Activated CD8-positive, alpha-beta memory T cell treated with anti-CD3 and anti-CD28 coated beads for 1 hour (primary cell): ENCODE measurements around the gene CSNK2A1.

Experiments
- DNase-seq, 2 donors: peaks; one replicate each; pipeline ENCODE4 v3.0.0-alpha.2; 2020; ENCODE audit warnings: low read depth in 1 of 2; ENCODE audit errors: extremely low read depth in 1 of 2

The CSNK2A1 gene

DNA sequence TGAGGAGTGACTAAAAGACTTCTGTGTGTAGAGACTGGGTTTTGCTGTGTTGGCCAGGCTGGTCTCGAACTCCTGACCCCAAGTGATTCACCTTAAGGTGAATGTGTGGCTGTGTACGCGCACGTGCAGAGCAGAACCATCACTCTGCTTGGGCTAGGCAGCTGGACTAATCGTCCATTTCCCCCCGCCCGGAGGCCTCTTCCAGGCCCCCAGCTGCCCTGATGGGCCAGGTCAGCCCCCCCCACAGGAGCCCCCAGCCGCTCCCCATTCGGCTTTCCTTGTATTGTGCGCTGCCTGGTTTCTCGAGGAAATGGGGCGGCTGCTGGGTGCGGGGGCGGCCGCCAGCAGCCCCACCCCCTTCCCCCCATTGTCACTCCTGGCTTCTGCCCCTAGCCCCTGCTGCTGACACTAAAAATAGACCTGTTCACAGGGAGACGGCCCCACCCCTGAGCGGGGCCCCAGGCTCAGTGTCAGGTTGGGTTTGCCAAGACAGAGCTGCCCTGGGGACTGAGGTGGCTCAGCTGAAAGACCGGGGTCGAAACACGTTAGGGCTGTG is 24.6 kb upstream of the CSNK2A1 start:
- no peak for DNase-seq

- no peak for DNase-seq
Measured at GRCh38 chr20:564192-564591, 20.6 kb upstream of the CSNK2A1 start.

DNA sequence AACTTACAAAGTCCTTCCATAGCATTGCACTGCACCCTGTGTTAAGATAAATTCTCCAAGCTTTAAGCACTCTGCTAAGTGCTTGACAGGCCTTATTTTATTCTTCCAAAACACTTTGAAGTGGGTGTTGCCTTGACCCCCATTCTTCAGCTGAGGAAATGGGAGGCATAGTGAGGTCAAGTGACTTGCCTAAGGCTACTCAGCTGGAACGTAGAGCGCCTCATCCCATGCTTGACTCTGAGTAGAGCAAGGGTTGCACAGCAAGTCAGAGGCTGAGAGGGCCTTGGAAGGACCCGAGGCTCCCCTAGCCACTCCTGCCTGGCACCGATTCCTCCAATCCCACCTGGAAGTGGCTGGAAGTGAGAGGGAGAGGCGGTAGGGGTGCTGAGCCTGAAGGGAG is 19.6 kb upstream of the CSNK2A1 start:
- DNase-seq = no peak

DNA sequence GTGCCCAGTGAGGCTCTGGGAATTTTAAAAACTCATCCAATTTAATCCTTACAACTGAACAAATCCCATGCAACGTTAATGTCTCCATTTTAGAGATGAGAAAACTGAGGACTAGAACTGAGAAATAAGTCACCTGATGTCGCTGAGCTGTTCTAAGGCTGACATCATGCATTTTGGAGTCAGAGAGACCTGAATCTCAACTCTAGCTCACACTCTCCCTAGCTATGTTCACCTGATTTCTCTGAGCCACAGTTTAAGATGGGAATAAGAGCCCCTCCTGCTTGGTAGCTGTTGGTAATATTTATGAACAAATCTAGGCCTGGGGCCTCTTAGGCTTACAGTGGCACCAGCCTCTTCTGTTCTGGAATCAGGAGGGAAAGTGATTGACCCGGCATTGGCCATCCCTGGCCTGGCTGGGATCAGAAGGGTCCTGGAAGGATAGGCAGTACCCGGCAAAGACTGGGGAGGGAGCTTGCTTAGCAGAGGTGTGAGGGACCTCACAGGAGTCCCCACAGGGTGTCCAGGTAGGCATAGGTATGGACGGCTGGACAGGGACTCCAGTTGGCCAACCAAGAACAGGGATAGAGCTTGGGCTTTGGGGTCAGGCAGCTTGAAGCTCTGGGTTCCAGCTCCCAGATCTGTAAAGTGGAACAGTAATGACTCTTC is 18.8 kb upstream of the CSNK2A1 start:
- no peak for DNase-seq

DNA sequence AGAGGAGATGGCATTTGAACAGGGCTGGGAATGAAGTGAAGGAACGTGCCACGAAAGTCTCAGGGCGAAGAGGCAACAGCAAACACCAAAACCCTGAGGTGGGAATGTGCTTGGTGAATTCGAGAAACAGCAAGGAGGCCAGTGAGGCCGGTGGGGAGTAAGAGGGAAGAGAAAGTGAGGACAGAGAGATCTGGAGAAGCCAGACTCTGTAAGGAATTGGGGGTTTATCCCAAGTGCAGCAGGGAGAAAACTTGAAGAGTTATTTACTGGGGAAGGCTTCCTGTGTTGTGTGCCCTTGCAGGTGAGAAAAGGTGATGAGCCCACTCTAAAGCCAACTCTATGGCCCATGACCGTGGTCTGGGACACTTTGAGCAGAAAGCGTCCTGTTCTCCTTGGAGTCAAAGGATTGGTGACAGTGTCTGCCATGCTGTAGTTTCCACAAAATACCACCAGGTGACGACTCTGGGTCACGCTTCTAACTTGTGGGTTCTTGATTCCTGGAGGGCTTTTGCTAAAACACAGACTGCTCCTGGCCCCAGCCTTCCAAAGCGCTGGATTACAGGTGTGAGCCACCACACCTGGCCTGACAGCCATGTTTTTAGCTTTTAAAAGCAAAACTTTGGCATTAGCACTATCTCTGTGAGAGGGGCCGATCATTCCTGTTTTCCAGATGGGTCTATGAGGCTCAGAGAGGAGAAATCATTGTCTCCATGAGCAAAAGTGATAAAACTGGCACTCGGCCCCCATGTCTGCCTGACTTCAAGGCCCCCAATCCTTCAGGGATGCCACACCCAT is 18.0 kb upstream of the CSNK2A1 start:
- no peak for DNase-seq

GRCh38 chr20:560680-561079 is 17.1 kb upstream of the CSNK2A1 start:
- DNase-seq = no peak

DNA sequence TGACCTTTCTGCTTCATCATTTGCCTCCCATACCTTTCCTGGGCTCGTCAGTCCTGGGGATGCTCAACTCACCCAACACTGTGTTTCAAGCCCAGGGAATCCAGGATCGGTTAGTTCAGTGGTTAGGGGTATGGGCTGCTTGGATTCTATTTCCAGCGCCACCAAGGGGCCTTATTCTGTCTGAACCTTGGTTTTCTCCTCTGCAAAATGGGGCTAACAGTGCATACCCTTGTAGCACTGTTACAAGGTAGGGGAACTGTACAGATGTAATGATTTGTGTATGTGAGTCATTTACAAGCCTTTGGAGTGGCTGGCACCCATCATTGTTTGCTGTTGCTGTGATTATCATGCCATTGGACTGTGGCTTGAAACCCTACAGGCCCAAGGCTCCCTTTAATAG is 14.5 kb upstream of the CSNK2A1 start:
- no peak for DNase-seq

- DNase-seq = no peak
Measured at GRCh38 chr20:556984-557383, 13.4 kb upstream of the CSNK2A1 start.

- DNase-seq = no peak
Measured at GRCh38 chr20:555976-556385, 12.4 kb upstream of the CSNK2A1 start.

DNA sequence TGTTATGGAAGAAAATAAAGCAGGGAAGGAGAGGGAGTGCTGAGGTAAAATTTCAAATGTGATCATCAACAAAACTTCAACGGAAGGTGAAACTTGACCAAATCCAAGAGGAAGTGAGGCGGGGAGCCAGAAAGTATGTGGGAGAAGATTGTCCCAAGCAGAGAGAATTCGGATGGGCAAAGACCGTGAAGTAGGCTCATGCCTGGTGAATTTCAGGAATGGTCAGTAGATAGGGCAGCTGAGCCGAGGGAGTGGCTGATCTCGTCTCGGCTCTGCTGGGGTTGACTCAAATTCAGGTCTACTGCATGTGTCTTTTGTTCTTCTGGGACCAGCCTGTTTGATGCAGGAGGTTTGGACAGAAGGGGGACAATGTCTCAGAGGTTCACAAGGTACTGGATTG is 7.0 kb upstream of the CSNK2A1 start:
- DNase-seq = no peak

GRCh38 chr20:549722-550496 is 6.3 kb upstream of the CSNK2A1 start:
- no peak for DNase-seq

DNA sequence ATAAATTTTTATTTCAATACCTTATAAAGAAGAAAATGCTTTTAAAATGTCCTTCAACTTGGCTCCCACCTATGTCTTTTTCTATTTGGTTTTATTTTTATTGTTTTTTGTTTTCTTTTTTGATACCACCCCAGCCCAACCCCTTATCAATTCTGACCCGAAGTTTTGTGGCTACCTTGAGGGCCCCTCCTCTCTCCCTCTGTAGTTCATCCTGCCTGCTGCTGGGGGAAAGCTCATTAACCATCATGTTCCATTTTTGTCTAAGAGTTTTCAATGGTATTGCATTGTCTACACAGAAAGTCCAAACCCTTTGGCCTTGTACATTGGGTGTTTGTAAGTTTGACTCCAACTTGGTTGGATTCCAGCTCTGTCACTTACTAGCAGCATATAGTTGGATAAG is 5.3 kb upstream of the CSNK2A1 start:
- no peak for DNase-seq

GRCh38 chr20:547394-547793 is 3.8 kb upstream of the CSNK2A1 start:
- no peak for DNase-seq

DNA sequence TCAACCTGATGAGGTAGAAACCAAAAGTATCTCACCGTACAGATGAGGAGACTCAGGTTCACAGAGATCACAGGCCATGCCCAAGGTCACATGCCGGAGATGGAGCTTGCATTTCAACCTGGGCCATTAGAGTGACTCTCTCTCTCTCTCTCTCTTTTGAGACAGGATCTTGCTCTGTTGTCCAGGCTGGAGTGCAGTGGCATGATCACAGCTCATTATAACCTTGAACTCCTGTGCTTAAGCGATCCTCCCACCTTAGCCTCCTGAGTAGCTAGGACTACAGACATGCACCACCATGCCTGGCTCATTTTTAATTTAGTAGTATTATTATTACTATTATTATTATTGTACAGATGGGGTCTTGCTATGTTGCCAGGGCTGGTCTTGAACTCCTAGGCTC is 2.8 kb upstream of the CSNK2A1 start:
- no peak for DNase-seq

DNA sequence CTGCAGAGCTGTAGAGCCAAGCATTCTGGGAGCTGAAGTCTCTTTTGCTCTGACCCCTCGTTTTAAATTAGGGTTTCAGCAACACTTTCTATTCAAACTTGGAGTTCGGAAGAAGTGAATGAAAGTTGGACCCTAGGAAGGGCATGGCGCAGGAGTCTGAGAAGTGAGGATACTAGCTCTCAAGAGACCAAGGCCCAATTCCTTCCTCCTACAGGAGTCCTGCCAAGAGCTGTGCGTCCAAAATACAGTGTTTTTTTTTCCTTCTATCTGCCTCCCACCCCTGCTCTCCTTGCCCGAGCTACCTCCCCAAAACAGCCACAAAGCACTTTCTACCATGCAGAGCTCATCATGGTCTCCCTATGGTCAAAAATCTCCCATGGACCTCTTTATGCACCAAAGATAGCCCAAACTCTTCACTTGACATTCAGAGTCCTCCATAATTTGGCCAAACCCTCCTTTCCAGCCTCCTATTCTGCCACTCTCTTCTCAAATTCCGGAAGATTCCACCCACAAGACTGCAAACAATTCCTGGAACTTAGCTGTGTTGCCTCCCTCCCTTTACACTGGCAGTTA is 649 bp upstream of the CSNK2A1 start:
- no peak for DNase-seq

DNA sequence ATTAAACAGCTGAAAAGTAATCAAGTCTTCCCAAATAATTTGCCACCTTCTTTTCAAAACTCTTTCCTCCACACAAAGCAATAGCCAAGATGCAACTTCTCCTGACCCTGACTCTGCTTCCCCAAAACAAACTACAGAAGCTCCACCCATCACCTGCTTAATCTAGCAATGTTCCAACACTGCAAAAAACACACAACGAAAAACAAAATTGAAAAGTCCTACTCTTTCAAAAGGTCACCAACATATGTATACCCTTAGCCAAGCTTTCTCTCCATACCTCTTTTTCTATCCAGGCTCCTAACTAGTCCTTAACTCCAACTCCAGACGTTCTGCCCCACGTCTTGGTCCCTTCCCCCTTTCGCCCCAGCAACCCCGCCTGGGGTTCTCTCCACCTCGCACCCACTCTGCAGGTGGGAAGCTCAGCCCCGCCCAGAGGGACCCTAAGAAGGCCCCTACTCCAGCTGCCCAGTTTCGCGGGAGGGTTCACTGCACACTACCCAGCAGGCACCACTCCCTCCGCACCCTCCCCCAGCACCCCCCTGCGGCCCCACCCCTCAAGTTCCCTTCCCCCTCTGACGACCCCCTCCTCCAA is 717 bp downstream of the CSNK2A1 start:
- peak in 1 of 2 donors; percentile 9 for DNase-seq

DNA sequence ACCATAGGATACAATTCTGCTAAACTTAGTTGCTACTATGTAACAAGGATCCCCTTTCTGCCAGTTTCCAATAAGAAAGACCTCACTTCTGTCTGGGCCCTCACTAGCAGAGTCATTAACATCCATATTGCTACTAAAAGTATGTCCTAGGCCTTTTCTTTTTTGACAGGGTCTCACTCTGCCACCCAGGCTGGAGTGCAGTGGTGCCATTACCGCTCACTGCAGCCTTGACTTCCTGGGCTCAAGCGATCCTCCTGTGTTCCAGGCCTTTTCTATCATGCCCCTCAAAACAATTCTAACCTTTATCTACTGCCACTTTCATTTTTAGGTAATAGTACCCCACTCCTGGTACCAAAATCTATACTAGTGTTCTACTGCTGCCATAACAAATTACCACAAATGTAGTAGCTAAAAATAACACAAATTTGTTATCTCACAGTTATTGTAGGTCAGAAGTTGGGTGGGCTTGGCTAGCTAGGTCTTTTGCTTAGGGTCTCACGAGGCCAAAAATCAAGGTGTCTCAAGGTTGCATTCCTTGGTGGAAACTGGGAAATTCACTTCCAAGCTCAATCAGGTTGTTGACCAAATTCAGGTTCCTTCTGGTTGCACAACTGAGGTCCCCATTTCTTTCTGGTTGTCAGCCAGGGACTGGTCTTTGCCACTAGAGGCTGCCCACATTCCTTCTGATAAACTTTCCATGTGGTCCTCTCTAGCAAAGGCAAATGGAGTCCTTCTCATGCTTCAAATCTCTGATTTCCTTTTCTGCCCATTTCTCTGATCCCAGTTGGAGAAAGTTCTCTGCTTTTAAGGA is 3.0 kb downstream of the CSNK2A1 start:
- DNase-seq = no peak

- no peak for DNase-seq
Measured at GRCh38 chr20:539848-540247, 3.7 kb downstream of the CSNK2A1 start.

DNA sequence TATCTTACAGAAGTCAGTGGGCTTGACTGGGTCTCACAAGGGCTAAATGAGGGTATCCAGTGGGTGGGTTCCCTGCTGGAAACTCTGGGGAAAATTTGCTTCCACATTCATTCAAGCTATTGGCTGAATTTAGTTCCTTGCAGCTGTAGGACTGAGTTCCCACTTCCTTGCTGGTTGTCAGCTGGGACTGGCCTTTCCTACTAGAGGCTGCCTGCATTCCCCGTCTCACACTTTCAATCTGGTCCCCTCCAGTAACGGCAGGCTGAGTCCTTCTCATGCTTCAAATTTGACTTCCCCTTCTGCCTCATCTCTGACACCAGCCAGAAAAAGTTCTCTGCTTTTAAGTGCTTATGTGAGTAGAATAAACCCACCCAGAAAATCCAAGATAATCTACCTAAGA is 4.4 kb downstream of the CSNK2A1 start:
- no peak for DNase-seq

DNA sequence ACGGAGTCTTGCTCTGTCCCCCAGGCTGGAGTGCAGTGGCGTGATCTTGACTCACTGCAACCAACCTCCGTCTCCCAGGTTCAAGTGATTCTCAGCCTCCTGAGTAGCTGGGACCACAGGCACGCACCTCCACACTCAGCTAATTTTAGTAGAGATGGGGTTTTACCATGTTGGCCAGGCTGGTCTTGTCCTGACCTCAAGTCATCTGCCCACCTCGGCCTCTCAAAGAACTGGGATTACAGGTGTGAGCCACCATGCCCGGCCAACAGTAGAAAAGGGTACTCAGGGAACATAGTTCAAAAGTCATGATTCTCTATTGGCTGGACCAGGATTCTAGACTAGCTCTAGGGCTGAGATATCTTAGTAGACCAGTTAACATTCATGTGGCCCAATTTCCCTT is 5.6 kb downstream of the CSNK2A1 start:
- DNase-seq = no peak
